Stimulated activated CD8-positive, alpha-beta memory T cell treated with anti-CD3 and anti-CD28 coated beads, Interleukin-15, amount 100 ng/mL, for 24 hours (primary cell): ENCODE data around the gene AADACL2.
"Not testable (repeated sequence)": the region's sequence is repeated elsewhere in the genome, so short reads cannot be mapped to it uniquely, and the experiment has no call there.

Experiments used
- DNase-seq: peaks from one replicate; pipeline ENCODE4 v3.0.0-alpha.2; 2020; ENCODE audit warnings: low read depth

AADACL2 gene

DNA sequence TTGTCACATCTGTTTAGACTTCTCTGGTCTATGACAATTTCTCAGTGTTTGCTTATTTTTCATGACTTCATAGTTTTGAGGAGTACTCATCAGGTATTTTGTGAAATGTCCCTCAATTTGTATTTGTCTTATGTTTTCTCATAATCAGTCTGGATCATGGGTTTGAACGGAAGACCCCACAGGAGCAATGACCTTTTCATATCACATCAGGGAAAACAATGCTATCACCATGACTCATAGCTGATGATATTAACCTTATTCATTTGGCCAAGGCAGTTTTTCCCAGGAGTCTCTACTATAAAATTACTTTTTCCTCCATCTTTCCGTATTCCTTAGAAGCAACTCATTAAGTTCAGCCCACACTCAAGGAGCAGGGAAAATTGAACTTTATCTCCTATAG, 32.7 kb downstream of the AADACL2 start:
- no peak for DNase-seq

DNA sequence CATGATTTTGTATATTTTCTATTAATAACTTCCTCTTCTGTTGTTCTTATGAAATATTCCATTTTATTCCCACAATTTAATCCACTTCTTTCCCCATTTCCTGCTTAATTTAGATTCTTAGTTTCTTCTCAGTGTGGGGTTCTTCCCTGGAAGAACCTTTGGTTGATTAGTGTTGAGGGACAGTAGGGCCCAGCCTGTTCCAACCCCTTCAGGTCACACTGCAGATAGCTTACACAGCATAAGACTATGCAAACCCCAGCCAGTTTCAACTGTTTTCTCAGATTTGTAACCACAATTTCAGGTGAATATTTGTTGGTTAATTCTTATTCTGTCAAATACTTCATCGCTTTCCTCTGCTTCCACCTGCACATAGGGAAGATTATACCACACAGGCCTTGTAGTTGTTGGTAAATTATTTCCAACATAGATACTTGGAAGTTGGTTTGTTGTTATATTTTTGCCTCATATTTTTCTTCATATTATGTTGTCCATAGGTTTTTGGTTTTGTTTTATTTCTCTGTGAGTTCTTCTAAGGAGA, 34.7 kb downstream of the AADACL2 start:
- no peak for DNase-seq

DNA sequence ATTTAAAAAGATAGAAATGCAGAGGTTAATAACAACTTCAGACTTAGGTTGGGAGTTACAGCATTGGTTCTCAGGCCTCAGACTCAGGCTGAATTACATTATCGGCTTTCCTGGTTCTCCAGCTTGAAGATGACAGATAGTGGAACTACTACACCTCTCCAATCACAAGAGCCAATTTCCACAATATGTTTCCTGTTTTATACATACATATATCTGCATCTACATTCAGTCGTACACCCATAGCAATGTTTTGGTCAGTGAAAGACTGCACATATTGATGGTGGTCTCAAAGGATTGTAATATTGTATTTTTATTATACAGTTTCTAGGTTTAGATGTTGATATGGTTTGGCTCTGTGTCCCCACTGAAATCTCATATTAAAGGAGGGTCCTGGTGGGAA, 35.4 kb downstream of the AADACL2 start:
- DNase-seq = no peak

DNA sequence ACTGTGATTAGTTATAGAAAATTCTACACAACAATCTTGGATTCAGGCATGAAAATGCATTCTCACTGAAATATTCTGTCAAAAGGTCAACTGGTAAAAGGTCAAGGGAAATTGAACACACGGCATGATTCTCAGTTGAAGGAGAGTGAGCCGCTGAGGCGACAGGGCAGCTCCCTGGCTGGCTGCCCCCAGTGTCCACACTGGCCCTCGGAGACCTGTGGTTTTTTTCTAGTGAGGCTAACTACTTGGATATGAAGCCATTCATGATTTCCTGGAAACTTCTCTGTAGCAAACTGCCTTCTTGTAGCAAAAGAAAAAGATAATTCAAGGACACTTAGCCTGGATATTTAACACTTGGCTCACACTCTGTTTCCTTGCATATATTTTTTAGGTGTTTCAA, 37.2 kb downstream of the AADACL2 start:
- no peak for DNase-seq

DNA sequence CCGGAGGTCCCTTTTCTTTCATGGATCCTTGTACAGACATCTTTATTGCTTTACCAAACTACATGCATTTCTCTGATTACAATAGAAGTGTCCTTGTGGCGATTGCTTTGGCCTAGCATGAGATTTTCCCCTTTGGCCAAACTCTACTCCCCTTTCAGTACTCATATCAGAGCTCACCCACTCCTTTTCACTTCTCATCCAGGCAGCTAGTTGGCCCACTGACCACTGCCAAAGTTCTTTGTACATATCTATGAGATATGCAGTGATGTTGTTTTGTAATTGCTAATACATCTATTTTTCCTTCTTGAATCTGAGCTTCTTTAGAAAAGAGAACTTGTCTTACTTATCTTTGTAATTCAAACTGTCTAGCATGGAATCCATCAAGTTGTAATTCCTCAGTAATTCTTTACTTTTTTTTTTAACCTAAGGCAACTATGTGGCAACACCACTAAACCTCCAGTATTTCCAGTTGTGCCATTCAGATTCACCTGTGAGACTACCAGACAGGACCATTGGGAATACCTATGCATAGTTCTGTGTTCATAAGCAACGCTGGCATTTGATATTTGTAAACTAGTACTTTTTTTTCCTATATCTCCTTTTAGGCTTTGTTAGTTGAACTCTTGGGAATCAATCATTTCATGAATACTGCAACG, 39.2 kb downstream of the AADACL2 start:
- DNase-seq = no peak

DNA sequence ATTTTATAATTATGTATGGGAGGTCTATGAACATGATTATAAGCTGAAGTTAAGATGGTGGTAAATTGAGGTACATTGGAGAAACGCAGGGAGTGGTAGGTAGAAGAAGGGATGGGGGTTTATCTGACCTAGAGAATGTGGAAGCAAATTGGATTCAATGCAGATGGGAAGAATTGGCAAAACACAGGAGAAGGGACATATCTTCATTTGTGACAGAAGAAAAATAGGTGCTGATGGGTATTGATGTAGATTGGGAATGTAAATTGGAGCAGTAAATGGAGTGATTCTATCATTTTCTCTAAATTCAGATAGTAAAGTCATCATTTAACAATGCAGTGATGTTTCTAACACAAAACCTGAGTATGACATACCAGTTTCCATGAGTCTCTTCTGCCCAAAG, 40.5 kb downstream of the AADACL2 start:
- DNase-seq = no peak

DNA sequence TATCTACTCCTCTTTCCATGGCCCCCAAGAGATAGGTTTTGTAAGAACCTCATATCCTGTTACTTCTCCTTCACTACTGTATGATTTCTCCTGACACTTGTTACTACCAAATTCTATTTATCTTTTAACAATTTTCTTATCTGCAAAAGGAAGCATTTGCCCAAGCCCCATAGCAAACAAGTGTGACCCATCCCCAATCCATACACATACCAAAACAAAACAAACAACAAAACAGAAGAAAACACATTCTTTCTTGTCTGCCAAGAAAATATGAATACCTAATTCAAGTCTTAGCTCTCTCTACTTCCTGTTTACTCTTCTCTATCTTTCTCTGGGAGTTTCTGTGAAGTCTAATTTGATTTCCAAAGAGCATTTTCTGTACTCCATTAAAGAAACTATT, 41.2 kb downstream of the AADACL2 start:
- no peak for DNase-seq

DNA sequence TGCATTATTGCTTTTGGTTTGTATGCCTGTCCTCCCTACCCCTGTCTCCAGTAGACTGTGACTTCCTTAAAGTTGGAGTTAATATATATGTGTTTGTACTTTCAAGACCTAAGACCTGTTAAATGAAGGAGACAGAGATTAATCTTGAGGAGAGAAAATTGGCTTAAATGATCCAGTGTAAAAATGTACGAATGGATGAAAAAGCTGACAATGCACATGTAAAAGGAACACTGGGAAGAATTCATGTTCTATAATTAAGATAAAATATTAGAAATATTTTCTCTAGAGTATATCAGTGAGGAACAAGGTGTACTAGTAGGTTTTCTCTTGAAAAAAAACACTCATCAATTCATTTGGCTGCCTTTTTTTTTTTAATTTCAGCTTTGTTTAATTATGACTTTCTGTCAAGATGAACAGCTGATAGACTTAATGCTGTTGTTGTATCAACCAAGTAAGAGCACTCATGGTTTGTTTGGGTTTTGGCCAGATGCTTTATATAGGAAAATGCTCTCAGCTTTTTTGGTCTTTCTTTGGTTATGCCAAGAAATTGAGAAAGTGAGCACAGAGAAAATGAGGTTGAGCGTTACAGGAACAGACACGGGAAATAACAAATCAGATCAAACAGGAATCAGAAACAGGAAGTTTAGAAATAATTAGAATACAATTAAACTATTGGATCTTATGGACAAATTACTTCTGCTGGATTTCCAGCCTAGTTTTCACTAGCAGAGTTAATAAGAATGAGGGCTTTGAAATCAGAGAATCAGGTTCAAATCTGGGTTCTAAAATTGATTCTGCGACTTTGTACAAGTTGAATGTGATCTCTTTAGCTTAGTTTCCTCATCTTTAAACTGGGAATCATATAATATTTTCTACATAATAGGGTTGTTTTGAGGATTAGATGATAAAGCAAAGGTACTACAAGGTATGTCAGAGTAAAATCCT, 41.9 kb downstream of the AADACL2 start:
- no peak for DNase-seq

DNA sequence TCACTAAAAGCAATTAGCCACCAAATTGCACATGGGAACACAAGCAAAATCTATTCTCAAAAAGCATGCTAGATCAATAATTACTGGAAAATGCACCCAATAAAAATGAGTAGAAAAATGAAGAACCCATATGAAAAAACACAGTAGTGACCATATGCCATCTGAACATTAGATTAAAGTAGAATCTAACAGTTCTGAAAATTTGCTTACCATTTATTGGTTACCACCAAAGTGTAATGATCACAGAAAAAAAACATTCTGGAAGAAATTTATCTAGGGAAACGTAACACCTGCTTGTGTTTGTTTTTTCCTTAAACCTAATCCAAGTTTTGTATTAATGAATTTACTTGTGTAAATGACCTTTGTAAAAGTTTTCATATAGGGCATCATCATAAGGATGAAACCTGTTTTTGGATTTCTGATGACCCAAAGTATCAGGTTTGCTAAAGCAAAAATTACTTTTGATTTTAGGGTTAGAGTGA, 42.6 kb downstream of the AADACL2 start:
- no peak for DNase-seq

DNA sequence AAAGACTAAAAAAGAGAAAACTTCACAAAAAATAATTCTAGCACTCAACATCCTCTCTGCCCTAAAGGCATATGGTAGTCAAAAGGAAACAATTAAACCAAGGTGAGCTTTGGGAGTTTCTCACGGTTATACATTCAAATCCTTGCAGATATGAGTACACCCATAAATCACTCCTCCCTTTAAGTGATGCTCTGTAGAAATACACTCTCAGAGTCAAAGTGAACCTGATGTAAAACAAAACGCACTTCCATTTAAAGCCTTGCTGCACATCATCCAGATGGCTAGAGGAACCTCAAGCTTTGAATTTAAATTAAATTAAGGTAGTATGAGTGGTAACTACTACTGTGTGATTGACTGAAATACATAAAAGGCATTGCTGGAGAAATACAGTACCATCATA, 44.2 kb downstream of the AADACL2 start:
- DNase-seq = no peak

DNA sequence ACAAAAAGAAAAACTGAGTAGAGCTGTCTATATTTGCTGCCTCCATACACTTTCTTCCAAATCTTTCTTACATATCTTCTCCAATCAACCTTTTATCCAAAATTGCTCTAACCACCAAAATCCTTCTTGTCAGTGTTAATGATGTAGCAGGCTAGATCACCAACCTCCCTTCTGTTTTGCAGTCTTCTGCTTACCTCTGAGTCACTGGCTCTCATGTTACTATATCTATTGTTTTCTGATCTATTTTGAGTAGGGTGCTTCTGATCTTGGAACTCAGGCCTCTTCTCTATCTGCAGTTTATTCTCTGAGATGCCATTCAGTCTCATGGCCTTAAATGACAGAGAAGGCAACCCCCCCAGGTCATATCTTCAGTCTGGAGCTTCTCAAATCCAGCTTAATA, 53.9 kb downstream of the AADACL2 start:
- no peak for DNase-seq

DNA sequence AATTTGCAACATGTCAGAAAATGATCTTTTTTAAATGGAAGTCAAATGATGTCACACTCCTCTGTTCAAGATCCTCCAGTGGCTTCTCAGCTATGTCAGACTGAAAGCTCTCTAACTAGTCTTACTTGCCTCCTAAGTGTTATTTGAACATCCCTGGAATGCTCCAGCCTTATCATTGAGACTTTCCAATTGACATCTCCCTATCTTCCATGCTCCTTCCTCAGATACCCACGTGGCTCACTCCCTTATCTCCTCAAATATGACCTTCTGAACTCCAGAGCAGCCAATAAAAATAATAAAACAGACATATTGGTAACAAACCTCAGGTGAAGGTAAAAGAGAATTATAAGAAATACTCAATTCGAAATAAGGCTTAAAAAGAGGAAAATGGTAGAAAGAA, 54.7 kb downstream of the AADACL2 start:
- DNase-seq = no peak

DNA sequence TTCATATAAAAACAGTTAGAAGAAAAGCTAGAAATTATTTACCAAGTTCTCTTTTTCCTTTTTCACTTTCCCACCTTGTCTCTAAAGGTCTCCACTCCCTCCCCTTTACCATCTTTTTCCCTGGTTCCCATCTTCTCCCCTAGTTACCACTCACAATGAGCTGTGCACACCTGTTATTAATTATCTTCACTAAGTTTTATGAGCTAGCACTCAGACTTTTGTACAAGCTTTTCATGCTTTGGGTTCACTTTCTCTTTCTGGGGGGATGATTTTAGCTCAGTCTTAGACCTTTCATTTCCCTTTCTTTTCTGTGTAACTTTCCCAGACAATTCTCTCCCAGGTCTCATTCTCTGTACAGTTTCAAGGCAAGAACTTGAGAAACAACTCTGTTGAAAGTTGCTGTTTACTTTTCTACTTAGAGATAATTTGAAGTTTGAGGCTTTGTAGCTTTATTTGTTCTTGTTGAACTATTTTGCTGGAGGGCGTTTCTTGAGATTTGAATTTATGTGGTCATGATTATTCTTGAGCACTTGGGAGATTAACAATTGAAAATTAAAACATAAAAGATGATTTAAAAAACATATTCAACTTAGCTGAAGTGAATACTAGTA, 56.2 kb downstream of the AADACL2 start:
- no peak for DNase-seq

DNA sequence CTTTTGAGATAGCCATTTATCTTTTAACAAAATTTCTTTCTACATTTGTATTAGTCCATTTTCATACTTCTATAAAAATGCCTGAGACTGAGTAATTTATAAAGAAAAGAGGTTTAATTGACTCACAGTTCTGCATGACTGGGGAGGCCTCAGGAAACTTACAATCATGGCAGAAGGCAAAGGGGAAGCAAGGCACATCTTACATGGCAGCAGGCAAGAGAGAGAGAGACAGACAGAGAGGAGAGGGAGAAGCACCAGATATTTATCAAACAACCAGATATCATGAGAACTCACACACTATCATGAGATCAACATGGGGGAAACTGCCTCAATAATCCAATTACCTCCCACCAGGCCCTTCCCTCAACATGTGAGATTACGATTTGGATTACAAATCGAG, 57.0 kb downstream of the AADACL2 start:
- DNase-seq = not testable (repeated sequence)

DNA sequence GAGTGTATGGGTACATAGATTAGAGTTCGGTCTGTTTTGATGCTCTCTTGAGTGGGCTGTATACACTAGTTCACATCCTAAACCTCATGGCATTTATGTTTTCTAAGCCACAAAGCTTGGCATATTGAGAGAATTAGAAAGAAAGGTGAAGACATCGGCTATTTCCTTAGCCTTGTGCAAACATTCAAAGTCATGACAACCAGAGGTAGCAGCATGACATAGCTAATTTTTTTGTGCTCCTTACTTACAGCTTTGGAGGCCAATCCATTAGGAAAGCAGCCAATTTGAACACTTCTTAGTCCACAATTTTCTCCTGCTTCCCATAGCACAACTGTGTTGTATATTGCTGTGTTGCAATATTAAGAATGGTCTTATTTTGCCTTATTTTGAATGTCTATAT, 58.7 kb downstream of the AADACL2 start:
- DNase-seq = no peak

DNA sequence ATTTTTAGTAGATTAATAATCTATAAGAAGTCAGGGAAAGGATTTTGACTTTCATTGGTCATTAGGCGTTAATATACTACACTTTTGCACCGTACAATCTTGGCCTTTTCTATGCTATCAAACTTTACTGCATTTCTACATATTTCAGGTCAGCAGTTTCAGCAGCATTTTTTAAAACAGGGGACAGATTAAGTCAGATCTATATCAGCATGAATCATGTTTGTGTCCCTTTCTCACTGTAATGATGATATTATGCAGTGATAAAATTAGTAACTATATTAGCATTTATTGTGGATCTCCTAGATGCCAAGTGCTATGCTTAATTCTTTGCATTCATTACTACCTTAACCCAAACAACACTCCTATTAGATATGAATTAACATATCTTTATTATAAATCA, 59.9 kb downstream of the AADACL2 start:
- no peak for DNase-seq

DNA sequence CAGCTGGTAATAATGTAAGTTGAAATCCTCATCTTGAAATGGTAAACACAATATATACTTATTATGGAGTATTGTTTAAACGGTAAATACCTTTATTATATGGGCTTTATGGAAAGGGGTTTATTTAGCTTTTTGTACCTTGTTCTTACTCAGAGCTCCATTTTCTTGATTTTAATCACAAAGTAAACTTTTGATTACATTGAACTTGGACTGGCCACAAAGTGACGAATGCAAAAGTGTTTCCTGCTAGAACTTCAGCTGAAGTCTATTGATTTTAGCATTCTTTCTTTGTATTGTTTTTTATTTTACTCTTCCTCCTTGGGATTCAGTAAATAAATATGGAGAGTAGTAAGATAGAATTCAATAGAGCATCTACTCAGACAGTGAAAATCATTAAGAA, 60.4 kb downstream of the AADACL2 start:
- no peak for DNase-seq

DNA sequence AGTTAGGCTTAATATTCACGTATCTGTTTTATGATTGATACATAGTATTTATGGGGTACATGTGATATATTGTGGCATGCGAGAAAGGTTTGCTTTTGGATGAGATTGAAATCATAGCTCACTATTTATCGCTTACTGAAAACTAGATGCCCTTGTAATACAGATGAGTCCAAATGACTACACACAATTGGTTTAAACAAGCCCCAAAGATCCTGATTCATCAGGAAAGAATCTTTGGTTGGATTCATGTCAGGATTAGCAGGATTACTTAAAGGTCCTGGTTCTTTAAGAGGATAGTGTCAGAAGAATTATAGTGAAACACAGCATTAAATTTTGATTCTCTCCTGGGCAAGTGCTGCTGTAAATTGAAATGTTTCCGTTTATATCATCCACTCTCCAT, 61.5 kb downstream of the AADACL2 start:
- no peak for DNase-seq

DNA sequence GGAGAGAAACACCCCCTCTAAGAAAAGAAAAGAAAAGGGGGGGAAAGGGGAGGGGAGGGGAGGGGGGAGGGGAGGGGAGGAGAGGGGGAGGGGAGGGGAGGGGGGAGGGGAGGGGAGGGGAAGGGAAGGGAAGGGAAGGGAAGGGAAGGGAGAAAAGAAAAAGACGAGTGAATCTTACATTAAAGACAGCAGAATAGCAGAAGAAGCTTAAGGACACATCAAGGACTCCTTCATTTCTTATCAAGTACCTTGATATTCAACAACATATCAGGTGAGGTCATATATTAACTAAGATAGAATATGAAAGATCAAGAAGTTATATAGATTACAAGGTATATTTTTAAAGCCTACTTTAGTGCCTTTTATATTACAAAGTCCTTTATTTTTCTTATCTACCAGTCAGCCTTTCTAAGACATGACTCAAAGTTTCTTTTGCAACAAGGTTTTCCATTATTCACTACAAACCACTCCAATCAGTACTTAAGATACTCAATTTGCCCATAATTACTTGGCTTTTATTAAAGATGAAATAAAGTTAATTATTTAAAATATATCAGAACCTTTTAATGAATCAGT, 62.5 kb downstream of the AADACL2 start:
- no peak for DNase-seq

DNA sequence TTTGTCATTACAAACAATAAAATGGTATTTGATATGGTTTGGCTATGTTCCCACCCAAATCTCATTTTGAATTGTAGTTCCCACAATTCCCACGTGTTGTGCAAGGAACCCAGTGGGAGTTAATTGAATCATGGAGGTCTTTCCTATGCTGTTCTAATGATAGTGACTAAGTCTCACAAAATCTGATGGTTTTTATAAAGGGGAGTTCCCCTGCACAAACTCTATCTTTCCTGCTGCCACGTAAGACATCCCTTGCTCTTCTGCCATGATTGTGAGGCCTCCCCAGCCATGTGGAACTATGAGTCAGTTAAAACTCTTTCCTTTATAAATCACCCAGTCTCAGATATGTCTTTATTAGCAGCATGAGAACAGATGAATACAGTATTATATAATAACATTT, 64.7 kb downstream of the AADACL2 start:
- no peak for DNase-seq

DNA sequence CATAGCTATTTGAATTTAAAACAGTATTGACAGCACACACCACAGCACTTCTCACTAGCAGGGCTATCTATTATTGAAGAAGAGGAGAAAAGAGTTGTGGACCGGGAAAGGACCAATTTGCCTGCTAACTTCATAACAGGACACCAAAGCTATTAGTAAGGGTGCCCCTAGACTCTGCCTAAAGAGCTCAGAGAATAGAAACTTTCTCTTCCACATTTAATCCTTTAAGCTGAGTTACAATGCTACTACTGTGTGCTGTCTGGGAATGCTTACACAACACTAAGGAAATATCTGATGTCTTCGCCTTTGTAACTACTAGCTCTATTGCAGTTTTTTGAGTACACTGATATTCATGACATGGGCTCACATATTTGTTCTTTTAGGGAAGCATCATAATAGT, 66.7 kb downstream of the AADACL2 start:
- DNase-seq = no peak

DNA sequence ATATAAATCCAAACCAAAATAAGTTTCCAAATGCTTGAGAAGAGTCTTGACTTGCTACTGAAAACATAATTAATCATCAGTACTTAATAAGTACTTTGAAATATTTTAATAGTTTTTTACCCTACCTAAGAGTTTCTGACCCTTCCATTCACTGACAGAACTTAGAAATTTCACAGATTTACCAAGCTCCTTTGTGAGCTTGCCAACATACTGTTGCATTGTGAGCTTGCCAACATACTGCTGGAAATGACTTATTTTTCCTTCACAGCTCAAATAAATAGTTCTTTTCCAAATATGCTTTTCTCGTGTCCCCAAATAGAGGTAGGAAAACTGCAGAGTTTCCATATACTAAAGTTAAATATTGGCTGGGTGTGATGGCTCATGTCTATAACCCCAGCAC, 70.5 kb downstream of the AADACL2 start:
- no peak for DNase-seq
